ENCODE results near the gene C3orf49.

DNA sequence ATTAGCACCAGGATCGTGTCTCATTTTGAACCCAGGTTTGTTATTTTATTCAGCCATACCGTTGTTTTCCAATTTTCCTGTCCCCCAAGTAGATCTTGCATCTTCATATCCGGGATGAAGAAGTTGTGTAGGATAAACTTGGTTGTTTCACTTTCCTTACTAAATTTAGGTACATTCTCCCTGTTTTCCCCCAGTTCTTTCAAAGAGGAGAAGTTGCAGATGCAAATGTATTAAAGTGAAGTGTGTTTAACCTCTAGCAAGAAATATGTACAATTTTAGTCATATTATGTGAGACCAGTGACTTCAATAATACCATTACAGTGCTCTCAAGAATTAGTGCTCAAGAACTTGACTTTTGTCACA lies 45.8 kb downstream of the C3orf49 start:
- TF ChIP-seq, protein P1, sequence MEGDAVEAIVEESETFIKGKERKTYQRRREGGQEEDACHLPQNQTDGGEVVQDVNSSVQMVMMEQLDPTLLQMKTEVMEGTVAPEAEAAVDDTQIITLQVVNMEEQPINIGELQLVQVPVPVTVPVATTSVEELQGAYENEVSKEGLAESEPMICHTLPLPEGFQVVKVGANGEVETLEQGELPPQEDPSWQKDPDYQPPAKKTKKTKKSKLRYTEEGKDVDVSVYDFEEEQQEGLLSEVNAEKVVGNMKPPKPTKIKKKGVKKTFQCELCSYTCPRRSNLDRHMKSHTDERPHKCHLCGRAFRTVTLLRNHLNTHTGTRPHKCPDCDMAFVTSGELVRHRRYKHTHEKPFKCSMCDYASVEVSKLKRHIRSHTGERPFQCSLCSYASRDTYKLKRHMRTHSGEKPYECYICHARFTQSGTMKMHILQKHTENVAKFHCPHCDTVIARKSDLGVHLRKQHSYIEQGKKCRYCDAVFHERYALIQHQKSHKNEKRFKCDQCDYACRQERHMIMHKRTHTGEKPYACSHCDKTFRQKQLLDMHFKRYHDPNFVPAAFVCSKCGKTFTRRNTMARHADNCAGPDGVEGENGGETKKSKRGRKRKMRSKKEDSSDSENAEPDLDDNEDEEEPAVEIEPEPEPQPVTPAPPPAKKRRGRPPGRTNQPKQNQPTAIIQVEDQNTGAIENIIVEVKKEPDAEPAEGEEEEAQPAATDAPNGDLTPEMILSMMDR (conservative IDR thresholded peaks at IDR 0.05; ENCODE audit: low read depth, low read length) = no peak
- TF ChIP-seq EZH2 (IDR thresholded peaks at IDR 0.05; ENCODE audit: low read length, unreplicated experiment) = no peak

Data from PC-3 (cell line).